ENCODE data around the gene DSC1. TPM values are rescaled to one million over a fixed set of nuclear protein-coding genes. Genes with fewer than 3 reads are reported as not detected.

DSC1 gene
- total and polyA plus RNA-seq, 10 of the 15 experiments (the other 5 are each of a cell fraction or from before 2014, with no cell fraction given) = 0.24 to 0.84 (median 0.44) TPM; not detected in 1

- no peak for TF ChIP-seq ZNF384 (IDR thresholded peaks at IDR 0.05; ENCODE audit: borderline replicate concordance, low read depth, low read length)
- no peak for TF ChIP-seq RUNX3 (IDR thresholded peaks at IDR 0.05; ENCODE audit: low read length)
- TF ChIP-seq E4F1 (IDR thresholded peaks at IDR 0.05; ENCODE audit: borderline replicate concordance, partially characterized antibody) = no peak
- no peak for TF ChIP-seq TARDBP (IDR thresholded peaks at IDR 0.05; ENCODE audit: borderline replicate concordance)
- TF ChIP-seq PML (IDR thresholded peaks at IDR 0.05; ENCODE audit: low read length) = no peak
- no peak for TF ChIP-seq ASH2L (IDR thresholded peaks at IDR 0.05; ENCODE audit: borderline replicate concordance, low read depth)
- no peak for TF ChIP-seq POU2F2 (IDR thresholded peaks at IDR 0.05; ENCODE audit: borderline replicate concordance, low read depth, low read length)
- TF ChIP-seq MXI1 (IDR thresholded peaks at IDR 0.05; ENCODE audit: low read depth, low read length) = no peak
- TF ChIP-seq POLR2AphosphoS2 (IDR thresholded peaks at IDR 0.05; ENCODE audit: low read depth, low read length) = no peak
These were observed 43.4 kb upstream of the DSC1 start (continued) for GRCh38 chr18:31206071-31206470.

GRCh38 chr18:31205273-31205672 is 42.6 kb upstream of the DSC1 start:
- no peak for ATAC-seq
- H3K27ac ChIP-seq (ENCODE audit: control insufficient read depth, insufficient read depth) = no peak overlapping the region
- FAIRE-seq = no peak
- no peaks in the 10 kb centered on the region for H3K36me3 ChIP-seq (ENCODE audit: control insufficient read depth in 2 of 2, insufficient read depth in 2 of 2, low read length in 1 of 2)
- H3K27me3 ChIP-seq (replicated peaks in 1 of 2; ENCODE audit: control insufficient read depth in 2 of 2, insufficient read depth in 2 of 2, low read length in 1 of 2) = no peaks in the 10 kb centered on the region
- ChIA-PET SMC1A (ENCODE audit: uncharacterized antibody, unreplicated experiment) (interaction anchor here (1.4 to 2.0 kb wide), 2 partner anchors 47 to 64 kb away, joined by 4 to 7 read pairs; no protein-coding TSS in a partner anchor), POLR2A (no interaction called here), CTCF (interaction anchor here (0.6 kb wide), 1 partner anchor 1331 kb away, joined by 3 read pairs; no protein-coding TSS in a partner anchor), RAD21 (ENCODE audit: unreplicated experiment) (no interaction called here)
- H4K20me1 ChIP-seq (ENCODE audit: control insufficient read depth, insufficient read depth) = no peaks in the 10 kb centered on the region
- intact Hi-C loops (cut with micrococcal nuclease; ENCODE audit: unreplicated experiment) (no loop called here), in situ Hi-C loops (cut with MboI) (no loop called here)
- no TSS peak for BruUV-seq (replicated peaks)
- no peak for DNase-seq (ENCODE audit: low read depth, low spot score)
- no peaks in the 10 kb centered on the region; the same call in 2 of the 3 replicates for H3K9me3 ChIP-seq (replicated peaks; ENCODE audit: control insufficient read depth, insufficient read depth, low read length)
- H3K4me1 ChIP-seq (ENCODE audit: control insufficient read depth, insufficient read depth, low read length) = peaks cover 8% of the 10 kb centered on the region
- 77% methylated on average over 2 of the region's 2 CpGs for WGBS (ENCODE audit: insufficient coverage, insufficient replicate concordance, low lambda C conversion rate, missing lambda C conversion rate)
- no peak overlapping the region for H3K4me3 ChIP-seq
- no peak overlapping the region for H2AFZ ChIP-seq (ENCODE audit: control insufficient read depth, low read depth, low read length)
- H3K9ac ChIP-seq (ENCODE audit: control insufficient read depth, insufficient read depth, low read length) = no peak overlapping the region
- H3K79me2 ChIP-seq (ENCODE audit: control insufficient read depth, insufficient read depth, low read length) = no peaks in the 10 kb centered on the region
- H3K4me2 ChIP-seq (ENCODE audit: control insufficient read depth, insufficient read depth) = no peak overlapping the region
- TF ChIP-seq PRDM15 (CRISPR knock-in tag; IDR thresholded peaks at IDR 0.05) (no peak), RB1 (IDR thresholded peaks at IDR 0.05; ENCODE audit: borderline replicate concordance) (no peak), ZBTB33 (IDR thresholded peaks at IDR 0.05) (no peak)
